Mucosa of descending colon (tissue), 3 donors: Measurements from ENCODE around the gene UGT1A7. TPM values are rescaled to one million over a fixed set of nuclear protein-coding genes. Genes with fewer than 3 reads are reported as not detected.

Experiments used
- ATAC-seq: fragments of 200-7000 bp; cut with Tn5 transposase; one replicate; pipeline ENCODE4 v1.9.1; 2020; ENCODE audit warnings: mild to moderate bottlenecking, moderate library complexity
- DNase-seq, 3 donors: peaks; one replicate each; pipeline ENCODE4 v3.0.0-alpha.2; 2020
- H3K36me3 ChIP-seq: fragments of 200-600 bp; one replicate; pipeline ENCODE4 v1.8.0; 2021; ENCODE audit warnings: low read depth, mild to moderate bottlenecking
- H3K4me1 ChIP-seq: fragments of 200-600 bp; one replicate; pipeline ENCODE4 v1.8.0; 2021; ENCODE audit warnings: low read depth, mild to moderate bottlenecking
- H3K4me3 ChIP-seq: fragments of 200-600 bp; one replicate; pipeline ENCODE4 v1.8.0; 2021; ENCODE audit warnings: mild to moderate bottlenecking
- H3K9me3 ChIP-seq: fragments of 200-600 bp; one replicate; pipeline ENCODE4 v1.8.0; 2021; ENCODE audit warnings: mild to moderate bottlenecking
- CTCF ChIP-seq: fragments of 200-600 bp; IDR thresholded peaks from one replicate; pipeline ENCODE4 v1.8.0; 2022; ENCODE audit warnings: antibody characterized with exemption, mild to moderate bottlenecking
- intact Hi-C, 2 donors: fragments of 100-400 bp; cut with DNase I in 1 of 2; cut with micrococcal nuclease in 1 of 2; formaldehyde crosslinking; loops; one replicate each; pipeline versions ENCODE4 v1.11.0 to v1.11.1; 2022; cut with DNase I, micrococcal nuclease
- total RNA-seq, 3 donors: library from RNA; stranded (reverse); fragmentation: NEBNext Ultra II Directional in 2 of 3; extraction: Animal tissue kit (Norgen Biotek cat#: 25700) in 2 of 3; gene quantifications; one replicate each; pipeline versions ENCODE4 v1.2.1 to v1.2.4, GENCODE V29; 2021 to 2023
- donor health status: DM: no; HTN: no; CAD: no; lungs with moderate emphysema.
- donor health status: DM: no; HTN: no; CAD: no.
- donor health status: DM: no; HTN: yes; CAD: no.

Gene UGT1A7
- total RNA-seq, 3 donors from 2014 or later = 5.4 to 19.5 (median 5.9) TPM

GRCh38 chr2:233673896-233674295 lies 7.8 kb upstream of the UGT1A7 start:
- ATAC-seq (no peak), DNase-seq (no peak)
- no peaks in the 10 kb centered on the region for H3K36me3 ChIP-seq
- intact Hi-C loops = no loop called here
- H3K4me1 ChIP-seq = no peaks in the 10 kb centered on the region
- H3K4me3 ChIP-seq = no peak overlapping the region
- no peak for TF ChIP-seq CTCF
- no peaks in the 10 kb centered on the region for H3K9me3 ChIP-seq

DNA sequence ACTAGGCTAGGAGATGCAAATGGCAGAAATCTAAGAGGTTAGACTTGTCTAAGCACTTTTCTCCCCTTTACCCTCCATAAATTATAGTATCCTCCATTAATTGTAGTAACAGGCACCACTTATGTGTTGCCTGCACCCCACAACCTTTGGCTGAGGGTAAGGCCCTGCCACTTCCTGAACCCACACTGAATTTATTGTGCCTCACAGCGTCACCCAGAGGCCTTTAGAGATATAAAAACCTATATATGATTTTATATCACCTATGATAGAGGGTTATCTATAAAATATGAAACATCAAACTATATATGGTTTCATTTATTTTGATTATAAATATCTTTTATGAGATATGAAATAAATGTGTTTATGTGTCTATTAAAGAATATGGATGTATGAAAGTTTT lies 7.4 kb upstream of the UGT1A7 start:
- H3K4me3 ChIP-seq = no peak overlapping the region
- ATAC-seq (no peak), DNase-seq (no peak)
- no peaks in the 10 kb centered on the region for H3K9me3 ChIP-seq
- H3K36me3 ChIP-seq = no peaks in the 10 kb centered on the region
- intact Hi-C loops = no loop called here
- no peaks in the 10 kb centered on the region for H3K4me1 ChIP-seq
- TF ChIP-seq CTCF = no peak

- ATAC-seq (no peak), DNase-seq (no peak)
- intact Hi-C loops = no loop called here
- Histone ChIP-seq H3K36me3 (no peaks in the 10 kb centered on the region), H3K9me3 (no peaks in the 10 kb centered on the region), H3K4me1 (no peaks in the 10 kb centered on the region), H3K4me3 (no peak overlapping the region)
- no peak for TF ChIP-seq CTCF
These were observed 6.7 kb upstream of the UGT1A7 start for GRCh38 chr2:233674995-233675394.

- no peaks in the 10 kb centered on the region for H3K4me1 ChIP-seq
- DNase-seq = no peak
- ATAC-seq = no peak
- no peaks in the 10 kb centered on the region for H3K36me3 ChIP-seq
- intact Hi-C loops = no loop called here
- H3K4me3 ChIP-seq = no peak overlapping the region
- no peak for TF ChIP-seq CTCF
- H3K9me3 ChIP-seq = no peaks in the 10 kb centered on the region
These were observed 5.7 kb upstream of the UGT1A7 start for GRCh38 chr2:233676046-233676445.

DNA sequence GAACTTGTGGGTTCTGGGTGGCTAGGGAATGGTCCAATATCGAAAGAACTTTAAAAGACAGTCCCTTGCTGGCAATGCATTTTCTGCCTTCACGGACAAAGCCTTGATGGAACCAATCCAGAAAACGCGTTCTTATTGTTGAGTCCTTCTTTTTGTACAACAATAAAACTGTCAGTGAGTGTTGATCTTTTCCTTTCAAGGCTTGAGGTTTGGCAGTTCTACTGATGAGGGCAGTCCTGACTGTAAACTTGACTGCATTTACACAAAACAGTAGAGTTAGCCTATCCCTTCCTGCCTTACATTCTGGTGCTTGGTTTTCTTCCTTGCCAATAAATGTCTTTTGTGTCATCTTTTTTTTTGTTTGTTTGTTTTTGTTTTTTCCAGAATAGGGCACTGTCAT lies 2.5 kb upstream of the UGT1A7 start:
- intact Hi-C loops = no loop called here
- no peaks in the 10 kb centered on the region for H3K4me1 ChIP-seq
- no peak for TF ChIP-seq CTCF
- no peaks in the 10 kb centered on the region for H3K9me3 ChIP-seq
- DNase-seq (no peak), ATAC-seq (peak; percentile 25)
- no peaks in the 10 kb centered on the region for H3K36me3 ChIP-seq
- H3K4me3 ChIP-seq = no peak overlapping the region

GRCh38 chr2:233680361-233681045 lies 1.2 kb upstream of the UGT1A7 start:
- DNase-seq (no peak), ATAC-seq (no peak)
- Histone ChIP-seq H3K36me3 (no peaks in the 10 kb centered on the region), H3K9me3 (no peaks in the 10 kb centered on the region), H3K4me1 (peaks cover 7% of the 10 kb centered on the region), H3K4me3 (no peak overlapping the region)
- TF ChIP-seq CTCF = no peak
- intact Hi-C loops = no loop called here
